ENCODE data around the gene PMIS2.

PMIS2 gene

GRCh38 chr19:35544110-35544802 is 41.7 kb upstream of the PMIS2 start (continued):
- TF ChIP-seq BCL11B (tag by site-specific recombination; IDR thresholded peaks at IDR 0.05; ENCODE audit: low read depth) = peak; percentile 11; the same call in 1 of the 2 replicates

GRCh38 chr19:35545001-35545854 is 40.7 kb upstream of the PMIS2 start, which contains the start of gene TMEM147:
TMEM147 (plus strand) TSS chr19:35545626; CDS start chr19:35545740, 114 bp downstream.
- H3K9me3 ChIP-seq (ENCODE audit: control insufficient read depth, insufficient read depth, low read depth, low read length) = no peaks in the 10 kb centered on the region
- CTCF ChIA-PET = interaction anchor here (0.6 to 2.5 kb wide), 6 partner anchors 11 to 193 kb away, joined by 3 to 17 read pairs (median 5); no protein-coding TSS in a partner anchor
- H3K27ac ChIP-seq (ENCODE audit: extremely low read depth, low read depth, low read length) = peak within 1 kb of the TSS; percentile 94
- POLR2A ChIA-PET = interaction anchor here (1.0 to 2.6 kb wide), 6 partner anchors 10 to 595 kb away, joined by 3 to 14 read pairs (median 4); partner anchors contain the start of genes CAPNS1 and COX6B1
- H3K36me3 ChIP-seq (ENCODE audit: control insufficient read depth in 2 of 2, insufficient read depth in 1 of 2, low read length in 2 of 2) = peaks cover 50 to 62% of the 10 kb centered on the region in 2 experiments
- peak within 1 kb of the TSS; percentile 62 for H3K4me3 ChIP-seq (ENCODE audit: low read depth, low read length)
- H3K4me1 ChIP-seq (ENCODE audit: control insufficient read depth, insufficient read depth, low read length) = peaks cover 16% of the 10 kb centered on the region
- no peak; the same call in 1 of the 2 replicates for TF ChIP-seq REPIN1 (tag by site-specific recombination; IDR thresholded peaks at IDR 0.05; ENCODE audit: low read depth)
- TF ChIP-seq ZNF629 (tag by site-specific recombination; IDR thresholded peaks at IDR 0.05) = peak; percentile 98
- peak; percentile 100 for TF ChIP-seq ZFP69B (tag by site-specific recombination; IDR thresholded peaks at IDR 0.05)
- TF ChIP-seq OVOL3 (tag by site-specific recombination; IDR thresholded peaks at IDR 0.05) = no peak; the same call in 1 of the 2 replicates
- TF ChIP-seq ZNF157 (tag by site-specific recombination; IDR thresholded peaks at IDR 0.05) = 0 out of 2 replicates have a peak, but pooled peaks have one; percentile 29
- TF ChIP-seq, protein P1, sequence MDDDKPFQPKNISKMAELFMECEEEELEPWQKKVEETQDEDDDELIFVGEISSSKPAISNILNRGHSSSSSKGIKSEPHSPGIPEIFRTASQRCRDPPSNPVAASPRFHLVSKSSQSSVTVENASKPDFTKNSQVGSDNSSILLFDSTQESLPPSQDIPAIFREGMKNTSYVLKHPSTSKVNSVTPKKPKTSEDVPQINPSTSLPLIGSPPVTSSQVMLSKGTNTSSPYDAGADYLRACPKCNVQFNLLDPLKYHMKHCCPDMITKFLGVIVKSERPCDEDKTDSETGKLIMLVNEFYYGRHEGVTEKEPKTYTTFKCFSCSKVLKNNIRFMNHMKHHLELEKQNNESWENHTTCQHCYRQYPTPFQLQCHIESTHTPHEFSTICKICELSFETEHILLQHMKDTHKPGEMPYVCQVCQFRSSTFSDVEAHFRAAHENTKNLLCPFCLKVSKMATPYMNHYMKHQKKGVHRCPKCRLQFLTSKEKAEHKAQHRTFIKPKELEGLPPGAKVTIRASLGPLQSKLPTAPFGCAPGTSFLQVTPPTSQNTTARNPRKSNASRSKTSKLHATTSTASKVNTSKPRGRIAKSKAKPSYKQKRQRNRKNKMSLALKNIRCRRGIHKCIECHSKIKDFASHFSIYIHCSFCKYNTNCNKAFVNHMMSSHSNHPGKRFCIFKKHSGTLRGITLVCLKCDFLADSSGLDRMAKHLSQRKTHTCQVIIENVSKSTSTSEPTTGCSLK (tag by site-specific recombination; IDR thresholded peaks at IDR 0.05) = no peak
- peak; percentile 100; the same call in 1 of the 2 replicates for TF ChIP-seq ZNF561 (tag by site-specific recombination; IDR thresholded peaks at IDR 0.05; ENCODE audit: borderline replicate concordance)
- TF ChIP-seq, protein P2, sequence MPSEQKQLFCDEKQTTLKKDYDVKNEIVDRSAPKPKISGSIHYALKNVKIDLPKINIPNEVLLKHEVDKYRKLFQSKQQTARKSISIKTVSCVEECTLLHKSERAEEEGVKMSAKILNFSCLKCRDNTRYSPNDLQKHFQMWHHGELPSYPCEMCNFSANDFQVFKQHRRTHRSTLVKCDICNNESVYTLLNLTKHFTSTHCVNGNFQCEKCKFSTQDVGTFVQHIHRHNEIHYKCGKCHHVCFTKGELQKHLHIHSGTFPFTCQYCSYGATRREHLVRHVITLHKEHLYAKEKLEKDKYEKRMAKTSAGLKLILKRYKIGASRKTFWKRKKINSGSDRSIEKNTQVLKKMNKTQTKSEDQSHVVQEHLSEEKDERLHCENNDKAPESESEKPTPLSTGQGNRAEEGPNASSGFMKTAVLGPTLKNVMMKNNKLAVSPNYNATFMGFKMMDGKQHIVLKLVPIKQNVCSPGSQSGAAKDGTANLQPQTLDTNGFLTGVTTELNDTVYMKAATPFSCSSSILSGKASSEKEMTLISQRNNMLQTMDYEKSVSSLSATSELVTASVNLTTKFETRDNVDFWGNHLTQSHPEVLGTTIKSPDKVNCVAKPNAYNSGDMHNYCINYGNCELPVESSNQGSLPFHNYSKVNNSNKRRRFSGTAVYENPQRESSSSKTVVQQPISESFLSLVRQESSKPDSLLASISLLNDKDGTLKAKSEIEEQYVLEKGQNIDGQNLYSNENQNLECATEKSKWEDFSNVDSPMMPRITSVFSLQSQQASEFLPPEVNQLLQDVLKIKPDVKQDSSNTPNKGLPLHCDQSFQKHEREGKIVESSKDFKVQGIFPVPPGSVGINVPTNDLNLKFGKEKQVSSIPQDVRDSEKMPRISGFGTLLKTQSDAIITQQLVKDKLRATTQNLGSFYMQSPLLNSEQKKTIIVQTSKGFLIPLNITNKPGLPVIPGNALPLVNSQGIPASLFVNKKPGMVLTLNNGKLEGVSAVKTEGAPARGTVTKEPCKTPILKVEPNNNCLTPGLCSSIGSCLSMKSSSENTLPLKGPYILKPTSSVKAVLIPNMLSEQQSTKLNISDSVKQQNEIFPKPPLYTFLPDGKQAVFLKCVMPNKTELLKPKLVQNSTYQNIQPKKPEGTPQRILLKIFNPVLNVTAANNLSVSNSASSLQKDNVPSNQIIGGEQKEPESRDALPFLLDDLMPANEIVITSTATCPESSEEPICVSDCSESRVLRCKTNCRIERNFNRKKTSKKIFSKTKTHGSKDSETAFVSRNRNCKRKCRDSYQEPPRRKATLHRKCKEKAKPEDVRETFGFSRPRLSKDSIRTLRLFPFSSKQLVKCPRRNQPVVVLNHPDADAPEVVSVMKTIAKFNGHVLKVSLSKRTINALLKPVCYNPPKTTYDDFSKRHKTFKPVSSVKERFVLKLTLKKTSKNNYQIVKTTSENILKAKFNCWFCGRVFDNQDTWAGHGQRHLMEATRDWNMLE (tag by site-specific recombination; conservative IDR thresholded peaks at IDR 0.05; ENCODE audit: low read depth) = peak; percentile 62; the same call in 1 of the 2 replicates
- no peak for TF ChIP-seq ZNF404 (tag by site-specific recombination; IDR thresholded peaks at IDR 0.05)
- peak; percentile 89 for TF ChIP-seq ZBTB10 (tag by site-specific recombination; IDR thresholded peaks at IDR 0.05)
- TF ChIP-seq, protein P3, sequence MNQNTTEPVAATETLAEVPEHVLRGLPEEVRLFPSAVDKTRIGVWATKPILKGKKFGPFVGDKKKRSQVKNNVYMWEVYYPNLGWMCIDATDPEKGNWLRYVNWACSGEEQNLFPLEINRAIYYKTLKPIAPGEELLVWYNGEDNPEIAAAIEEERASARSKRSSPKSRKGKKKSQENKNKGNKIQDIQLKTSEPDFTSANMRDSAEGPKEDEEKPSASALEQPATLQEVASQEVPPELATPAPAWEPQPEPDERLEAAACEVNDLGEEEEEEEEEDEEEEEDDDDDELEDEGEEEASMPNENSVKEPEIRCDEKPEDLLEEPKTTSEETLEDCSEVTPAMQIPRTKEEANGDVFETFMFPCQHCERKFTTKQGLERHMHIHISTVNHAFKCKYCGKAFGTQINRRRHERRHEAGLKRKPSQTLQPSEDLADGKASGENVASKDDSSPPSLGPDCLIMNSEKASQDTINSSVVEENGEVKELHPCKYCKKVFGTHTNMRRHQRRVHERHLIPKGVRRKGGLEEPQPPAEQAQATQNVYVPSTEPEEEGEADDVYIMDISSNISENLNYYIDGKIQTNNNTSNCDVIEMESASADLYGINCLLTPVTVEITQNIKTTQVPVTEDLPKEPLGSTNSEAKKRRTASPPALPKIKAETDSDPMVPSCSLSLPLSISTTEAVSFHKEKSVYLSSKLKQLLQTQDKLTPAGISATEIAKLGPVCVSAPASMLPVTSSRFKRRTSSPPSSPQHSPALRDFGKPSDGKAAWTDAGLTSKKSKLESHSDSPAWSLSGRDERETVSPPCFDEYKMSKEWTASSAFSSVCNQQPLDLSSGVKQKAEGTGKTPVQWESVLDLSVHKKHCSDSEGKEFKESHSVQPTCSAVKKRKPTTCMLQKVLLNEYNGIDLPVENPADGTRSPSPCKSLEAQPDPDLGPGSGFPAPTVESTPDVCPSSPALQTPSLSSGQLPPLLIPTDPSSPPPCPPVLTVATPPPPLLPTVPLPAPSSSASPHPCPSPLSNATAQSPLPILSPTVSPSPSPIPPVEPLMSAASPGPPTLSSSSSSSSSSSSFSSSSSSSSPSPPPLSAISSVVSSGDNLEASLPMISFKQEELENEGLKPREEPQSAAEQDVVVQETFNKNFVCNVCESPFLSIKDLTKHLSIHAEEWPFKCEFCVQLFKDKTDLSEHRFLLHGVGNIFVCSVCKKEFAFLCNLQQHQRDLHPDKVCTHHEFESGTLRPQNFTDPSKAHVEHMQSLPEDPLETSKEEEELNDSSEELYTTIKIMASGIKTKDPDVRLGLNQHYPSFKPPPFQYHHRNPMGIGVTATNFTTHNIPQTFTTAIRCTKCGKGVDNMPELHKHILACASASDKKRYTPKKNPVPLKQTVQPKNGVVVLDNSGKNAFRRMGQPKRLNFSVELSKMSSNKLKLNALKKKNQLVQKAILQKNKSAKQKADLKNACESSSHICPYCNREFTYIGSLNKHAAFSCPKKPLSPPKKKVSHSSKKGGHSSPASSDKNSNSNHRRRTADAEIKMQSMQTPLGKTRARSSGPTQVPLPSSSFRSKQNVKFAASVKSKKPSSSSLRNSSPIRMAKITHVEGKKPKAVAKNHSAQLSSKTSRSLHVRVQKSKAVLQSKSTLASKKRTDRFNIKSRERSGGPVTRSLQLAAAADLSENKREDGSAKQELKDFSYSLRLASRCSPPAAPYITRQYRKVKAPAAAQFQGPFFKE (tag by site-specific recombination; IDR thresholded peaks at IDR 0.05; ENCODE audit: borderline replicate concordance) = no peak
- TF ChIP-seq IKZF3 (tag by site-specific recombination; IDR thresholded peaks at IDR 0.05) = peak; percentile 74
